Stimulated activated naive CD8-positive, alpha-beta T cell treated with anti-CD3 and anti-CD28 coated beads, Interleukin-15, amount 100 ng/mL, for 72 hours (primary cell): ENCODE measurements around the gene GLCCI1.
"Not testable (repeated sequence)": the region's sequence is repeated elsewhere in the genome, so short reads cannot be mapped to it uniquely, and the experiment has no call there.

Experiments
- ATAC-seq: fragments of 150-1000 bp; cut with Tn5 transposase; 2 replicates; pipeline ENCODE4 v1.10.0; 2021; ENCODE audit warnings: mild to moderate bottlenecking, moderate library complexity
- DNase-seq, 2 donors: peaks; one replicate each; pipeline ENCODE4 v3.0.0; 2021 to 2022
- H3K27ac Mint-ChIP-seq, 2 donors: one replicate each; pipeline ENCODE4 v1.8.0; 2022; ENCODE audit warnings: mild to moderate bottlenecking in 2 of 2, mixed read lengths in 2 of 2, moderate library complexity in 2 of 2
- H3K27me3 Mint-ChIP-seq: one replicate; pipeline ENCODE4 v1.8.0; 2022; ENCODE audit warnings: mixed read lengths
- H3K4me1 Mint-ChIP-seq: one replicate; pipeline ENCODE4 v1.8.0; 2022; ENCODE audit warnings: mild to moderate bottlenecking, mixed read lengths
- H3K4me3 Mint-ChIP-seq, 2 donors: one replicate each; pipeline ENCODE4 v1.8.0; 2022; ENCODE audit warnings: mild to moderate bottlenecking in 2 of 2, mixed read lengths in 2 of 2, moderate library complexity in 1 of 2
- H3K9me3 Mint-ChIP-seq, 2 donors: one replicate each; pipeline ENCODE4 v1.8.0; 2022; ENCODE audit warnings: mixed read lengths in 2 of 2

GLCCI1 gene

GRCh38 chr7:8070451-8071180 lies 102.0 kb downstream of the GLCCI1 start:
- ATAC-seq, result no peak
- Mint-ChIP-seq H3K27ac (no peak overlapping the region), H3K9me3 (peaks cover 0 to 2% of the 10 kb centered on the region in 2 donors), H3K27me3 (no peaks in the 10 kb centered on the region), H3K4me3 (no peak overlapping the region), H3K4me1 (peaks cover 41% of the 10 kb centered on the region)
- DNase-seq, result no peak

GRCh38 chr7:8078418-8078817 lies 109.8 kb downstream of the GLCCI1 start:
- H3K27ac Mint-ChIP-seq, result no peak overlapping the region
- no peaks in the 10 kb centered on the region for H3K4me1 Mint-ChIP-seq
- no peak overlapping the region for H3K4me3 Mint-ChIP-seq
- DNase-seq (no peak), ATAC-seq (no peak)
- no peaks in the 10 kb centered on the region for H3K9me3 Mint-ChIP-seq
- no peaks in the 10 kb centered on the region for H3K27me3 Mint-ChIP-seq

- no peaks in the 10 kb centered on the region for H3K4me1 Mint-ChIP-seq
- H3K9me3 Mint-ChIP-seq, result no peaks in the 10 kb centered on the region
- ATAC-seq, result no peak
- H3K27me3 Mint-ChIP-seq, result no peaks in the 10 kb centered on the region
- no peak for DNase-seq
- H3K27ac Mint-ChIP-seq, result no peak overlapping the region
- no peak overlapping the region for H3K4me3 Mint-ChIP-seq
These were observed 114.2 kb downstream of the GLCCI1 start for GRCh38 chr7:8082762-8083161.

GRCh38 chr7:8084836-8085235 lies 116.2 kb downstream of the GLCCI1 start:
- Mint-ChIP-seq H3K27me3 (no peaks in the 10 kb centered on the region), H3K4me1 (no peaks in the 10 kb centered on the region), H3K4me3 (no peak overlapping the region), H3K27ac (no peak overlapping the region), H3K9me3 (no peaks in the 10 kb centered on the region)
- DNase-seq, result no peak
- no peak for ATAC-seq

- DNase-seq (no peak), ATAC-seq (no peak)
- H3K4me3 Mint-ChIP-seq, result no peak overlapping the region
- no peaks in the 10 kb centered on the region for H3K27me3 Mint-ChIP-seq
- no peaks in the 10 kb centered on the region for H3K4me1 Mint-ChIP-seq
- no peaks in the 10 kb centered on the region for H3K9me3 Mint-ChIP-seq
- H3K27ac Mint-ChIP-seq, result no peak overlapping the region
These were observed 116.8 kb downstream of the GLCCI1 start for GRCh38 chr7:8085420-8085819.

GRCh38 chr7:8086239-8086638 lies 117.6 kb downstream of the GLCCI1 start:
- Mint-ChIP-seq H3K4me3 (no peak overlapping the region), H3K27ac (no peak overlapping the region), H3K9me3 (no peaks in the 10 kb centered on the region), H3K27me3 (no peaks in the 10 kb centered on the region), H3K4me1 (no peaks in the 10 kb centered on the region)
- ATAC-seq (no peak), DNase-seq (no peak)

- no peak for DNase-seq
- ATAC-seq, result no peak
- no peaks in the 10 kb centered on the region for H3K27me3 Mint-ChIP-seq
- H3K4me1 Mint-ChIP-seq, result no peaks in the 10 kb centered on the region
- no peak overlapping the region for H3K27ac Mint-ChIP-seq
- no peak overlapping the region for H3K4me3 Mint-ChIP-seq
- no peaks in the 10 kb centered on the region for H3K9me3 Mint-ChIP-seq
These were observed 120.6 kb downstream of the GLCCI1 start for GRCh38 chr7:8089036-8089780.

GRCh38 chr7:8092140-8092539 lies 123.5 kb downstream of the GLCCI1 start:
- Mint-ChIP-seq H3K27me3 (no peaks in the 10 kb centered on the region), H3K27ac (no peak overlapping the region), H3K4me3 (no peak overlapping the region), H3K4me1 (no peaks in the 10 kb centered on the region), H3K9me3 (peaks cover 0 to 1% of the 10 kb centered on the region in 2 donors)
- ATAC-seq, result no peak
- DNase-seq, result no peak

GRCh38 chr7:8094164-8095140 lies 125.9 kb downstream of the GLCCI1 start:
- H3K27ac Mint-ChIP-seq, result no peak overlapping the region
- ATAC-seq (no peak), DNase-seq (no peak)
- H3K4me1 Mint-ChIP-seq, result no peaks in the 10 kb centered on the region
- no peaks in the 10 kb centered on the region for H3K27me3 Mint-ChIP-seq
- no peak overlapping the region for H3K4me3 Mint-ChIP-seq
- H3K9me3 Mint-ChIP-seq, result peaks cover 6 to 12% of the 10 kb centered on the region in 2 donors

- ATAC-seq, DNase-seq, H3K4me3 Mint-ChIP-seq, H3K27ac Mint-ChIP-seq, H3K27me3 Mint-ChIP-seq: not testable (repeated sequence)
- Mint-ChIP-seq H3K4me1 (peaks cover 24% of the 10 kb centered on the region), H3K9me3 (peaks cover 17 to 35% of the 10 kb centered on the region in 2 donors)
These were observed 132.7 kb downstream of the GLCCI1 start for GRCh38 chr7:8101292-8101691.

GRCh38 chr7:8103282-8103681 lies 134.7 kb downstream of the GLCCI1 start:
- Mint-ChIP-seq H3K4me1 (peaks cover 31% of the 10 kb centered on the region), H3K27ac (no peak overlapping the region), H3K27me3 (no peaks in the 10 kb centered on the region), H3K9me3 (peaks cover 12 to 34% of the 10 kb centered on the region in 2 donors), H3K4me3 (no peak overlapping the region)
- ATAC-seq (no peak), DNase-seq (no peak)

GRCh38 chr7:8105449-8106095 lies 137.0 kb downstream of the GLCCI1 start:
- ATAC-seq, result peak; percentile 60
- H3K9me3 Mint-ChIP-seq, result peaks cover 12 to 18% of the 10 kb centered on the region in 2 donors
- no peak for DNase-seq
- H3K4me3 Mint-ChIP-seq, result no peak overlapping the region
- H3K27me3 Mint-ChIP-seq, result no peaks in the 10 kb centered on the region
- H3K27ac Mint-ChIP-seq, result peak overlapping the region in 1 of 2 donors; percentile 7
- H3K4me1 Mint-ChIP-seq, result peaks cover 31% of the 10 kb centered on the region

GRCh38 chr7:8109196-8110022 lies 140.8 kb downstream of the GLCCI1 start:
- Mint-ChIP-seq H3K27ac (no peak overlapping the region), H3K4me1 (peaks cover 49% of the 10 kb centered on the region)
- no peak for ATAC-seq

GRCh38 chr7:8111282-8111960 lies 142.8 kb downstream of the GLCCI1 start:
- Mint-ChIP-seq H3K4me3 (no peak overlapping the region), H3K4me1 (peaks cover 49% of the 10 kb centered on the region), H3K9me3 (peaks cover 0 to 7% of the 10 kb centered on the region in 2 donors), H3K27ac (no peak overlapping the region), H3K27me3 (peaks cover 7% of the 10 kb centered on the region)
- no peak for DNase-seq
- no peak for ATAC-seq

More at GRCh38 chr7:8109196-8110022, 140.8 kb downstream of the GLCCI1 start:
- no peak for DNase-seq
- peaks cover 7% of the 10 kb centered on the region for H3K27me3 Mint-ChIP-seq
- no peak overlapping the region for H3K4me3 Mint-ChIP-seq
- peaks cover 6 to 8% of the 10 kb centered on the region in 2 donors for H3K9me3 Mint-ChIP-seq
